Tibial nerve (tissue), 4 donors: ENCODE results near the gene RAB18.

Source experiments
- EP300 ChIP-seq, 2 donors: sonication (generic); formaldehyde crosslinking; IDR thresholded peaks; one replicate each; pipeline ENCODE4 v1.6.1; 2017; ENCODE audit warnings: antibody characterized with exemption in 2 of 2, mild to moderate bottlenecking in 1 of 2
- POLR2A ChIP-seq, 2 donors: fragments of 450-650 bp; IDR thresholded peaks; one replicate each; pipeline ENCODE4 v1.6.1; 2017; ENCODE audit warnings: antibody characterized with exemption in 2 of 2, mild to moderate bottlenecking in 2 of 2, moderate library complexity in 2 of 2
- TF ChIP-seq, protein P1 (sequence below), 5 experiments: fragments of 200-600 bp in 3 of 5; fragments of 450-650 bp in 2 of 5; sonication (generic) in 3 of 5; IDR thresholded peaks; one replicate each; pipeline ENCODE4 v1.5.1; 2016 to 2019; ENCODE audit warnings: antibody characterized with exemption in 5 of 5, mild to moderate bottlenecking in 3 of 5, moderate library complexity in 2 of 5

- no peak for TF ChIP-seq POLR2A (IDR thresholded peaks at IDR 0.05)
- no peak for TF ChIP-seq EP300 (IDR thresholded peaks at IDR 0.05)
- TF ChIP-seq, protein P1, sequence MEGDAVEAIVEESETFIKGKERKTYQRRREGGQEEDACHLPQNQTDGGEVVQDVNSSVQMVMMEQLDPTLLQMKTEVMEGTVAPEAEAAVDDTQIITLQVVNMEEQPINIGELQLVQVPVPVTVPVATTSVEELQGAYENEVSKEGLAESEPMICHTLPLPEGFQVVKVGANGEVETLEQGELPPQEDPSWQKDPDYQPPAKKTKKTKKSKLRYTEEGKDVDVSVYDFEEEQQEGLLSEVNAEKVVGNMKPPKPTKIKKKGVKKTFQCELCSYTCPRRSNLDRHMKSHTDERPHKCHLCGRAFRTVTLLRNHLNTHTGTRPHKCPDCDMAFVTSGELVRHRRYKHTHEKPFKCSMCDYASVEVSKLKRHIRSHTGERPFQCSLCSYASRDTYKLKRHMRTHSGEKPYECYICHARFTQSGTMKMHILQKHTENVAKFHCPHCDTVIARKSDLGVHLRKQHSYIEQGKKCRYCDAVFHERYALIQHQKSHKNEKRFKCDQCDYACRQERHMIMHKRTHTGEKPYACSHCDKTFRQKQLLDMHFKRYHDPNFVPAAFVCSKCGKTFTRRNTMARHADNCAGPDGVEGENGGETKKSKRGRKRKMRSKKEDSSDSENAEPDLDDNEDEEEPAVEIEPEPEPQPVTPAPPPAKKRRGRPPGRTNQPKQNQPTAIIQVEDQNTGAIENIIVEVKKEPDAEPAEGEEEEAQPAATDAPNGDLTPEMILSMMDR (IDR thresholded peaks at IDR 0.05): no peak
Observed at GRCh38 chr10:27531336-27531847, 27.3 kb downstream of the RAB18 start.
